ENCODE results near the gene GTF2IRD1.
"Not testable (repeated sequence)": the region's sequence is repeated elsewhere in the genome, so short reads cannot be mapped to it uniquely, and the experiment has no call there.

GTF2IRD1 gene

DNA sequence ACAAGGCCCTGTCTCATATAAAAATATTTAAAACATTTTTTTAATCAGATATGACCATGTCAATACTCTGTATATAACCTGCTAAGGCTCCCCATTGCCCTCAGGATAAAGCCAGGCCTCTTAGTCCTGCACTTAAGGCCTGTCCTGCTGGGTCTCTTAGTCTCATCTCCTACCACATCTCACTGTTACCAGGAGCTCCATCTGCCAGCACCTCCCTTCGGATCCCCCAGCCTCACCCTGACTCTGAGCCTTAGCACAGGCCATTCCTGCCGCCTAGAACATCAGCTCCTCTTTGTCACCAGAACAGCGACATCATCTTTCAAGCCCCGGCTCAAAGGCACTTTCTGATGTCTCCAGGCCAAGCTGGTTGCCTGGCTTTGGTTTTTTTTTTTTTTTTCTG, 25.7 kb upstream of the GTF2IRD1 start:
- Histone ChIP-seq H3F3A (ENCODE audit: insufficient read depth, low read length) (no peaks in the 10 kb centered on the region), H3K36me3 (ENCODE audit: insufficient read depth, low read length) (no peaks in the 10 kb centered on the region), H3K79me2 (ENCODE audit: insufficient read depth, low read length) (no peaks in the 10 kb centered on the region), H4K20me1 (ENCODE audit: insufficient read depth, low read length) (no peaks in the 10 kb centered on the region), H3K4me1 (ENCODE audit: insufficient read depth, low read length, severe bottlenecking) (no peaks in the 10 kb centered on the region), H3K27me3 (ENCODE audit: insufficient read depth, low read length) (no peaks in the 10 kb centered on the region), H3K4me3 (ENCODE audit: low read depth, low read length, poor library complexity, severe bottlenecking) (no peak overlapping the region), H2AFZ (ENCODE audit: low read length) (no peak overlapping the region), H3K9me2 (ENCODE audit: low read depth, low read length) (no peaks in the 10 kb centered on the region), H3K4me2 (ENCODE audit: low read length) (no peak overlapping the region), H3K27ac (ENCODE audit: low read depth, low read length, poor library complexity, severe bottlenecking) (no peak overlapping the region), H3K9ac (ENCODE audit: low read length) (no peak overlapping the region), H3K9me3 (ENCODE audit: low read length) (no peaks in the 10 kb centered on the region)
- no peak for TF ChIP-seq EZH2 (IDR thresholded peaks at IDR 0.05; ENCODE audit: borderline replicate concordance, low read length)
- TF ChIP-seq, protein P1, sequence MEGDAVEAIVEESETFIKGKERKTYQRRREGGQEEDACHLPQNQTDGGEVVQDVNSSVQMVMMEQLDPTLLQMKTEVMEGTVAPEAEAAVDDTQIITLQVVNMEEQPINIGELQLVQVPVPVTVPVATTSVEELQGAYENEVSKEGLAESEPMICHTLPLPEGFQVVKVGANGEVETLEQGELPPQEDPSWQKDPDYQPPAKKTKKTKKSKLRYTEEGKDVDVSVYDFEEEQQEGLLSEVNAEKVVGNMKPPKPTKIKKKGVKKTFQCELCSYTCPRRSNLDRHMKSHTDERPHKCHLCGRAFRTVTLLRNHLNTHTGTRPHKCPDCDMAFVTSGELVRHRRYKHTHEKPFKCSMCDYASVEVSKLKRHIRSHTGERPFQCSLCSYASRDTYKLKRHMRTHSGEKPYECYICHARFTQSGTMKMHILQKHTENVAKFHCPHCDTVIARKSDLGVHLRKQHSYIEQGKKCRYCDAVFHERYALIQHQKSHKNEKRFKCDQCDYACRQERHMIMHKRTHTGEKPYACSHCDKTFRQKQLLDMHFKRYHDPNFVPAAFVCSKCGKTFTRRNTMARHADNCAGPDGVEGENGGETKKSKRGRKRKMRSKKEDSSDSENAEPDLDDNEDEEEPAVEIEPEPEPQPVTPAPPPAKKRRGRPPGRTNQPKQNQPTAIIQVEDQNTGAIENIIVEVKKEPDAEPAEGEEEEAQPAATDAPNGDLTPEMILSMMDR (IDR thresholded peaks at IDR 0.05; ENCODE audit: low read length), result no peak

DNA sequence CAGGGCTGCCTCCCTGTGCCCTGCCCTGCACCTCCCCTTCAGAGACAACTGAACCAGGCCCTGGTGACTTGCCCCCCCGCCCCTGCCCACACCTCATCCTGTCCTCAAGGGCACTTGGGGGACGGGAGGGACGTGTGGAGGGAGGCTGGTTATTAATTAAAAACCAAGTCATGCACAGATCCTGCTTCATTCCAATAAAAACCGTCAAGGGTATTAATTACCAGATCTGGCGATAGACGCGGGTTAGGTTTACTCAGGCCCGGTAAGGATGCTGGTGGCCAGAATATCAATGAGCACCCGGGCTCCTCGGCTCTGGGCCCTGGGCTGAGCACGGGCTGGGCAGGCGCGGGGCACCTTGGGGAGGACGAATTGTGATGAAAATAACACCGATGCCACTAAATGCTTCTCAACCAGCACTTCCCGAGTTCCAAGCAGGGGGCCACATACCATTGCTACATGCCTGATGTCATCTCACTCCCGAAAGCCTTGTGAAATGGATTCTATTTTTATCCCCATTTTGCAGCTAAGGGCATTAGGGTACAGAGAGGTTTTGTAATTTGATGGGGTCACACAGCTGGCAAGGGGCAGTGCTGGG, 24.5 kb upstream of the GTF2IRD1 start:
- Histone ChIP-seq H3F3A (ENCODE audit: insufficient read depth, low read length) (no peaks in the 10 kb centered on the region), H3K4me2 (ENCODE audit: low read length) (no peak overlapping the region), H3K9me2 (ENCODE audit: low read depth, low read length) (no peaks in the 10 kb centered on the region), H3K4me1 (ENCODE audit: insufficient read depth, low read length, severe bottlenecking) (no peaks in the 10 kb centered on the region), H4K20me1 (ENCODE audit: insufficient read depth, low read length) (no peaks in the 10 kb centered on the region), H3K9me3 (ENCODE audit: low read length) (no peaks in the 10 kb centered on the region), H3K9ac (ENCODE audit: low read length) (no peak overlapping the region), H3K36me3 (ENCODE audit: insufficient read depth, low read length) (no peaks in the 10 kb centered on the region), H3K27me3 (ENCODE audit: insufficient read depth, low read length) (no peaks in the 10 kb centered on the region), H3K4me3 (ENCODE audit: low read depth, low read length, poor library complexity, severe bottlenecking) (no peak overlapping the region), H3K79me2 (ENCODE audit: insufficient read depth, low read length) (no peaks in the 10 kb centered on the region), H3K27ac (ENCODE audit: low read depth, low read length, poor library complexity, severe bottlenecking) (no peak overlapping the region), H2AFZ (ENCODE audit: low read length) (no peak overlapping the region)
- TF ChIP-seq, protein P1 (IDR thresholded peaks at IDR 0.05; ENCODE audit: low read length), result no peak
- TF ChIP-seq EZH2 (IDR thresholded peaks at IDR 0.05; ENCODE audit: borderline replicate concordance, low read length), result no peak

DNA sequence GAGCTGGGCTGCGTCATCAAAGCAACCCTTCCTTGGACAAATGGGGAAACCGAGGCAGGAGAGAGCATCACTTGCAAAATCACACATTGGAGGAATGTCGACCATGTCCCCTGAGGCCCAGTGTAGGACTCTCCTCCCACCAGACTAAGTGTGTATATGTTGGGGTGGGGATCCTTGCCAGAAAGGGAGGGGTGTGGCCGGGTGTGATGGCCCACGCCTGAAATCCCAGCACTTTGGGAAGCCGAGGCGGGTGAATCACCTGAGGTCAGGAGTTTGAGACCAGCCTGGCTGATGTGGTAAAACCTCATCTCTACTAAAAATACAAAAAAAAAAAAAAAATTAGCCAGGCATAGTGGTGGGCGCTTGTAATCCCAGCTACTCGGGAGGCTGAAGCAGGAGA, 23.3 kb upstream of the GTF2IRD1 start:
- H2AFZ ChIP-seq (ENCODE audit: low read length); H3K27me3 ChIP-seq (ENCODE audit: insufficient read depth, low read length): not testable (repeated sequence)

DNA sequence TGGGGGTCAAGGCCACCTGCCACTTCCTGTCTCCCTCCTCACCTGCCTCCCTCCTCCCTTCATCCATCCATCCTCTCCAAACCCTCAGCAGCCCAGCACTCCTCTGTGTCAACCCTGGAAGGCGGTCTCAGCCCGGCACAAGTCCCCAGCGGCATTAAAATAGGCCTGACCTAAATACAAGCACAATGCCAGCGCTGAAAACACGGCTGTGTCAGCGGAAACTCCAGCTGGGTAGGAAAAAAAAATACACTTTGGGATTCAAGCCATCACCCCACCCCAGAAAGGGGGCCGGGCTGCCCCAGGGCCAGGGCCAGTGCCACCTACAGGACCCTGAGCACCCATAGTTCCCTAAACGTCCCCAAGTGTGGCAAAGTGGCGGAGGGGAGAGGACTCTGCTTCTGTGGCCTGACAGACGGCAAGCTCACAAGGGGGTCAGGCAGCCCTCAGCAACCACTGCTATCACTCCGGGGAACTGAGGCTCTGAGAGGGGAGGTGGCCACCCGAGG, 22.7 kb upstream of the GTF2IRD1 start:
- Histone ChIP-seq H3K4me3 (ENCODE audit: low read depth, low read length, poor library complexity, severe bottlenecking) (no peak overlapping the region), H3K9me2 (ENCODE audit: low read depth, low read length) (no peaks in the 10 kb centered on the region), H3K79me2 (ENCODE audit: insufficient read depth, low read length) (no peaks in the 10 kb centered on the region), H3K4me2 (ENCODE audit: low read length) (no peak overlapping the region), H3K27me3 (ENCODE audit: insufficient read depth, low read length) (no peaks in the 10 kb centered on the region), H3K9ac (ENCODE audit: low read length) (no peak overlapping the region), H3K36me3 (ENCODE audit: insufficient read depth, low read length) (no peaks in the 10 kb centered on the region), H3K27ac (ENCODE audit: low read depth, low read length, poor library complexity, severe bottlenecking) (no peak overlapping the region), H3F3A (ENCODE audit: insufficient read depth, low read length) (no peaks in the 10 kb centered on the region), H3K9me3 (ENCODE audit: low read length) (no peaks in the 10 kb centered on the region), H4K20me1 (ENCODE audit: insufficient read depth, low read length) (no peaks in the 10 kb centered on the region), H3K4me1 (ENCODE audit: insufficient read depth, low read length, severe bottlenecking) (no peaks in the 10 kb centered on the region), H2AFZ (ENCODE audit: low read length) (no peak overlapping the region)
- no peak for TF ChIP-seq EZH2 (IDR thresholded peaks at IDR 0.05; ENCODE audit: borderline replicate concordance, low read length)
- TF ChIP-seq, protein P1 (IDR thresholded peaks at IDR 0.05; ENCODE audit: low read length), result no peak

More for the DNA sequence above, 23.3 kb upstream of the GTF2IRD1 start:
- H3K27ac ChIP-seq (ENCODE audit: low read depth, low read length, poor library complexity, severe bottlenecking); H3K9me2 ChIP-seq (ENCODE audit: low read depth, low read length); H3K4me2 ChIP-seq (ENCODE audit: low read length); H3K36me3 ChIP-seq (ENCODE audit: insufficient read depth, low read length); H4K20me1 ChIP-seq (ENCODE audit: insufficient read depth, low read length); H3K79me2 ChIP-seq (ENCODE audit: insufficient read depth, low read length); H3F3A ChIP-seq (ENCODE audit: insufficient read depth, low read length); H3K9ac ChIP-seq (ENCODE audit: low read length); H3K9me3 ChIP-seq (ENCODE audit: low read length); H3K4me3 ChIP-seq (ENCODE audit: low read depth, low read length, poor library complexity, severe bottlenecking); H3K4me1 ChIP-seq (ENCODE audit: insufficient read depth, low read length, severe bottlenecking): not testable (repeated sequence)

DNA sequence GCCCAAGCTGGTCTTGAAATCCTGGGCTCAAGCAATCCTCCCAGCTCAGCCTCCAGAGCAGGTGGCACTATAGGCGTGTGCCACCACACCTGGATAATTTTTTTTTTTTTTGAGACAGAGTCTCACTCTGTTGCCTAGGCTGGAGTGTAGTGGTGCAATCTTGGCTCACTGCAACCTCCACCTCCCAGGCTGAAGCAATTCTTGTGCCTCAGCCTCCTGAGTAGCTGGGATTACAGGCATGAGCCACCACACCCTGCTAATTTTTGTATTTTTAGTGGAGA, 16.5 kb upstream of the GTF2IRD1 start:
- not testable (repeated sequence) for H3K4me3 ChIP-seq (ENCODE audit: low read depth, low read length, poor library complexity, severe bottlenecking); H3K4me1 ChIP-seq (ENCODE audit: insufficient read depth, low read length, severe bottlenecking); H3K9me3 ChIP-seq (ENCODE audit: low read length); H2AFZ ChIP-seq (ENCODE audit: low read length); H3K36me3 ChIP-seq (ENCODE audit: insufficient read depth, low read length); H3K9me2 ChIP-seq (ENCODE audit: low read depth, low read length); H3K9ac ChIP-seq (ENCODE audit: low read length); H4K20me1 ChIP-seq (ENCODE audit: insufficient read depth, low read length); H3K79me2 ChIP-seq (ENCODE audit: insufficient read depth, low read length); H3K27ac ChIP-seq (ENCODE audit: low read depth, low read length, poor library complexity, severe bottlenecking); H3K4me2 ChIP-seq (ENCODE audit: low read length); H3F3A ChIP-seq (ENCODE audit: insufficient read depth, low read length)
- peaks cover 13% of the 10 kb centered on the region; the same call in 1 of the 2 replicates for H3K27me3 ChIP-seq (ENCODE audit: insufficient read depth, low read length)
